HG03045 (cell line): ENCODE results near the gene ARHGAP18.
A peak's percentile ranks its signal among the peaks of the same experiment; 100 is the strongest.

Source experiments
- ATAC-seq: cut with Tn5 transposase; IDR thresholded peaks from one replicate; pipeline ENCODE4 v1.9.1; 2021; ENCODE audit warnings: mild to moderate bottlenecking, moderate library complexity; ENCODE audit not compliant: unreplicated experiment

The ARHGAP18 gene, protein sequence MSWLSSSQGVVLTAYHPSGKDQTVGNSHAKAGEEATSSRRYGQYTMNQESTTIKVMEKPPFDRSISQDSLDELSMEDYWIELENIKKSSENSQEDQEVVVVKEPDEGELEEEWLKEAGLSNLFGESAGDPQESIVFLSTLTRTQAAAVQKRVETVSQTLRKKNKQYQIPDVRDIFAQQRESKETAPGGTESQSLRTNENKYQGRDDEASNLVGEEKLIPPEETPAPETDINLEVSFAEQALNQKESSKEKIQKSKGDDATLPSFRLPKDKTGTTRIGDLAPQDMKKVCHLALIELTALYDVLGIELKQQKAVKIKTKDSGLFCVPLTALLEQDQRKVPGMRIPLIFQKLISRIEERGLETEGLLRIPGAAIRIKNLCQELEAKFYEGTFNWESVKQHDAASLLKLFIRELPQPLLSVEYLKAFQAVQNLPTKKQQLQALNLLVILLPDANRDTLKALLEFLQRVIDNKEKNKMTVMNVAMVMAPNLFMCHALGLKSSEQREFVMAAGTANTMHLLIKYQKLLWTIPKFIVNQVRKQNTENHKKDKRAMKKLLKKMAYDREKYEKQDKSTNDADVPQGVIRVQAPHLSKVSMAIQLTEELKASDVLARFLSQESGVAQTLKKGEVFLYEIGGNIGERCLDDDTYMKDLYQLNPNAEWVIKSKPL

DNA sequence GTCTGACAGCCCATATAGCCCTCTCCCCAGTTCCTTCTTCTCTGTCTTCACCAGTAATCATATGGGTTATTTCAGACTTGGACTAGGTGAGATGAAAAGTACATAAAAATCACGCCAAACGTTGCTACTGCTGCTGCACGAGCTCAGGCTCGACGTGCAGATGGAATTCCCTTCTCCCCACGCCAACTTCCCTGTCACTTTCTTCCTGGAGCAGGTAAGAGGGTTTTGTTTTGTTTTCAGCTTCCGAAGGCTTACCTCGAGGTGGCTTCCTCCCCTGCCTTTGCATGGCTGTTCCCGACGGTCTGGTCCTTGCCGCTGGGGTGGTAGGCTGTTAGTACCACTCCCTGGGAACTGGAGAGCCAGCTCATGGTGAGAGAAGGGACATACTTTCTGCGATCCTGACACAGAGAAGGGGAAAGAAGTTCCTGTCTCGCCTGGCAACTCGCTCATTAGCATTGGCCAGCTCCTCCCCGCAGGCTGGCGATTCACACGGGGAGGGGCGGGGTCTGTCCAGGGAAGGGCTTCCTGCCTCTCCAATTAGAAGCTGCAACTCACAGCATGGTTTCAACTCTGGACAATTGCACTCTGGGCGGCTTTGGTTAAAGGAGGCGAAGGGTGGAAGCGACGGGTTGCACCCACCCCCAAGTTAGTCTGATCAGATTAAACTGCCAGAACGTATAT is at the start of gene ARHGAP18:
Gene ARHGAP18 (minus strand): TSS at position 409 of the 681 bp plus-strand sequence. CDS start 41 bp downstream, at position 368.
- peak; percentile 97 for ATAC-seq

- ATAC-seq: no peak
Observed at GRCh38 chr6:129755787-129756186, 45.8 kb upstream of the ARHGAP18 start.

DNA sequence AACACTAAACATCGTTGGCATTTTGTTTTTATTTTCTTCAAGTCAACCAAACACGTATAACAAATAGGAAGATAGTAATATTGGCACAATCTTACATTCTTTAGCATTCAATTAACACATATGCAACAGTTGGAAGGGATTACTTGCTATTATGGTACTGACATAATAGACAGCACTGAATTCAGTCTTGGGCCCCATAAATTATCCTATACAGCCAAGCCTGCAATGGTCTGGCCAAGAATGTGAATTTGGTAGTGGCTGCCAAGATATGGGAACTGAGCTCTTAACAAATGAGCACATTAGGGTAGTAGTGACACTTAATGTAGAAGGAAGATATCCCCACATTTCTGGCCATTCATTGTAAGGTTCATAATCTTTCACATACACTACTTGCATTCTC is 44.8 kb upstream of the ARHGAP18 start:
- ATAC-seq: no peak

GRCh38 chr6:129753422-129753821 is 43.4 kb upstream of the ARHGAP18 start:
- no peak for ATAC-seq

GRCh38 chr6:129751384-129751783 is 41.4 kb upstream of the ARHGAP18 start:
- no peak for ATAC-seq

- ATAC-seq: no peak
Observed at GRCh38 chr6:129750360-129750759, 40.4 kb upstream of the ARHGAP18 start.

GRCh38 chr6:129749749-129750120 is 39.8 kb upstream of the ARHGAP18 start:
- no peak for ATAC-seq

DNA sequence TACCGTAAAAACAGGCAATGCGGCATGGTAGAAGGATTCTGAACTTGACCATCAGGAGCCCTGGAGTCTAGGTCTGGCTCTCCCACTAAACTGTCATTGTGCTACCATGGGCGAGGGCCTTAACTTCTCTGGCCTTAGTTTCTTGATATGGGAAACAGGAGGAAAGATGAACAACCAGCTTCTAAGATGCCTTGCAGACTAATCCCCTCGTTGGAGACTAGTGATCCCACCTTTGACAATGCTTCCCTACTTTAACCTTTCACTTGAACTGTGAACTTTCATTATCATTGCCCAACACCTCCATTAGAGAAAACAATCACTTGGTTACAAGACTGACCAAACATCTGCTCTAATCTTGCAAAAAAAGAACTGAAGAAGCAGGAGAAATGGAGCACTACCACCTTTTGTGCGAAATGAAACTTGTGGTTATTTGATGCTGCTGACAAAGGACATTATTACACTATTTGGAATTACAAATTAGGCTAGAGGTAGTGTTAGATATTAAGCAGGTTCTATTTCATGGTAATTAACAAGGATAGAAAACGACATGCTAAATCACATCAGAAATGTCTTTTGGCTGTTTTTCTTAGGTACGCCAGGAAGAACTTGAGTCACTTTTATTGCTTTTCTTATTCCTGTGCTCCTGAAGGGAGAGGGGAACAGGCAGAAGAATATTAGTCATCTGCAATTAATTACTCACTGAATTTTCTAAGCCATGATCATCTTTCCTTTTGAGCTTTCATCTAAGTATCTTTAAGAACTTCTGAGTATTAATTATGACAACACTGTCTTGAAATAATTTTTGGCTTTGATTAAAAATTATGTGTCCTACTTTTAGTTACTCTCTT is 39.1 kb upstream of the ARHGAP18 start:
- ATAC-seq: no peak

- ATAC-seq: peak; percentile 91
Observed at GRCh38 chr6:129748212-129748900, 38.4 kb upstream of the ARHGAP18 start.

- no peak for ATAC-seq
Observed at GRCh38 chr6:129747588-129748112, 37.7 kb upstream of the ARHGAP18 start.

DNA sequence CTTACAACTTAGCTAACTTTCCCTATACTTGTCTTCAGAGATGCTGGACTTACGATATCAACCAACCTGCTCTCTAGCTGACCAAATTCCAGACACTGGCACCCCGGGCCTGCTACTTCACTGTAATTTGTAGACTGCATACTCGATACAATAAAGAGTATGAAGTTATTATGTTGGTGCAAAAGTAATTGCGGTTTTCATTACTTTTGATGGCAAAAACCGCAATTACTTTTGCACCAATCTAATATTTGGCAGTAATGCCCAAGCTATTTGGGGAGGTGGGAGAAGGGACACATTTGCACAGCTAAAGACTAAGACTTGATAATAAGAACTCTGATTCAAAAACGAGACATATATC is 34.9 kb upstream of the ARHGAP18 start:
- no peak for ATAC-seq

DNA sequence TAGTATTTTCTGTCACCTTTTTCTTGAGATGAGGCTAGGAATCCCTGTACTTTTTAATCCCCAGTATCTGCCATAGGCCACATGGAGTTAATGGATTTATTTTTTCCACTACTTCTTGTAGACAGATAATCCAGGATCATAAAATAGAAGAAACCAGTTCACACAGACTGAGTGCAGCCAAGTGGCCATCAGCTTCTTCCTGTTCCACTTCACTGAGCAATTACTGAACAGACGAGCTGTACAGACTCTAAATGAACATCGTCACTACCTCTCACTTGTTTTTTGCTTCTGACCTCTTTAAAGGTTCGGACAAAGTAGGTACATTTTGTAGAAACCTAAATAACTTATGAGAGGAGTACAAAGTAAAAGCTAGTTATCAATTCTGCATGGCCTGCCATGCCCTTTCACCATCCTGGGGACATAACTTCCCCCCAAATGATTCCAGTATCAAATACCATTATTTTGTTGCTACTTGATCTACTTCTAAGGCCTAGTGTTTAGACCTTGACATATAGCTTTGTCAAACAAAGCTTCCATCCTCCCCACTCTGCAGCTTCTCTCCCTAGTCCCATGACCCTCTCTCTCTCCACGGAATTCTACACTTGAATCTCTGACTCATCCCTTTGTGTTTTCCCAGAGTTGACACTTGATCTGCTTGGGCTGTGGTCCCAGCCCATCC is 34.4 kb upstream of the ARHGAP18 start:
- no peak for ATAC-seq

DNA sequence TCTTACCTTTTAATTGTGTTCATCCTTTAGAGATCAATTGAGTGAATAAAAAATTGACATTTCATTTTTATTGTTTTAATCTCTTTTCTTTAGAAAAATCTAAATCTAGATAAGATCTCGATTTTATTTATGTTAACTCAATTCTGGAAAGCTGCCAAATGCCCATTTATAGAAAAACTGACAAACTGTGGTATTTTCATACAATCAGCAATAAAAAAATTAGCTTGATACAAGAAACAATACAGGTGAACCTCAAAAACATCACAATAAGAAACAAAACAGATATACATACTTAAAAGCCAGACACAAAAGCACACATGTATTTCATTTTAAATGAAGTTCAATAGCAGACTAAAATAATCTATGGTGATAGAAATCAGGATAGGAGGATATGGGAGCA is 30.0 kb upstream of the ARHGAP18 start:
- no peak for ATAC-seq

GRCh38 chr6:129736105-129736504 is 26.1 kb upstream of the ARHGAP18 start:
- no peak for ATAC-seq

GRCh38 chr6:129733290-129733689 is 23.3 kb upstream of the ARHGAP18 start:
- no peak for ATAC-seq

GRCh38 chr6:129732542-129732941 is 22.6 kb upstream of the ARHGAP18 start:
- ATAC-seq: no peak

DNA sequence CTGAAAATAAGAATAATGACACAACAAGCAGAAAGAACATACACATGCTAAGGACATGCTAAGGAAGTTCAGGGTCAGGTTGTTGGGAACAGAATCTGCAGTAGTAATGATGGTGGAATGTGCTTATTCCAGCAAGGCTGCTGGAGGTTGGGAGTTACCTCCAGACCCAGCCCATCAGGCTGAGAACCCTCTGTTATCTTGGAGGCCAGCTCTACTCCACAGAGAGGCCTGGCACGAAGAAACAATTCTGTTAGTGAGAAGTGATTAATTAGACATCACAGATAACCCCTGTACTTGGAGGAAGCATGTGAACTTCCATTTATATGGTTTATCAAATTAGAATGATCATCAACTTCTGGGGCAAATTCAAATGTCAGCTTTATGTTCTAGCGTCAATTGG is 22.1 kb upstream of the ARHGAP18 start:
- ATAC-seq: no peak

DNA sequence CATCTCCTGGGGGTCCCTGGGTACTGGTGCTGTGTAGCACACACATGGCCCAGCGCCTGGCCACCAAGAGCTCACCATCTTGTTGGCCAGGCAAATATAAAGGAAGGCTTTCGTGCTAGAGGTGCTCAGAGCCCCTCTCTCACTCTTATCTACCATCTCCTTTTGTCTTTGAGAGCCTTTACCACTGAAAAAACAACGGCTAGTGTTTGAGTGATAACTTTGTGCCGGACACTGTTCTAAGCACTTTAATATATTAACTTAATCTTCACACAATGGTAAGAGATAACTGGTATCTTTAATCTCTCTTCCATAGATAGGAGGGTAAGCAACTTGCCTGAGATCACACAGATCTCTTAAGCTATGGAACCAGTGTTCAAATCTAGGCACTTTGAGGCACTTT is 21.5 kb upstream of the ARHGAP18 start:
- no peak for ATAC-seq

DNA sequence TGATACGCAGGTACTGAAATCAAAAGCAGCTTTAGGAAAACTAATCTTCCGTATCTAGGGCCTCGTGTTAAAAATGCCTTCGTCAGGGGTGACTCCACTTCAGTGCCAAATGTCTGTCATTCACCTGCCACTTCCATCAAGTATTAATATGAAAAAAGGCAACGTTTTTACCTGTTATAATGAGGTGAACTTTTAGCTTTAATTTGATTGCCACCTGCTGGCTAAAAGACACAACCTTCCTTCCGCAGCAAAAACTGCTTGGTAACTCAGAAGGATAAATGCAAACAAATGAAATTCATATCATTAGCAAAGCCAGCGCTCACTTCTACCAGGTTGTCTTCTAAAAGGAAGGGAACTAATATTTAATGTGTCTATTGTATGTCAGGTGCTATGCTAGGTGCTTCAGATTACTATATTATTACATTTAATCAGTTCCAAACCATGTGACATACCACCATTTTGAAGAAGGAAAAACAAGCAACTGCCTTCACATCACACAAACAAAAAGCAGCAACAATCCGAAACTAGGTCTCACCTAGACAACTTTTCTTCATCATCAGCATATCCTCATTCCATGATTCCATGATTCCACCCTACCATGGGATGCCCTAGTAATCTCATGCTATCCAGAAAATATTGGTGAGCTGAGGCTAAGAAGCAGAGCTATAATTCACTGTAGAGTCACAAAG is 20.6 kb upstream of the ARHGAP18 start:
- ATAC-seq: peak; percentile 66
